GM12873 (cell line): Measurements from ENCODE around the gene DLGAP5.

Source experiments
- CTCF ChIP-seq: IDR thresholded peaks from 2 replicates; pipeline ENCODE4 v1.5.1; 2012; ENCODE audit warnings: low read depth, mild to moderate bottlenecking, moderate library complexity, low read length, control low read depth; ENCODE audit not compliant: insufficient read depth; ENCODE audit errors: missing control alignments

The DLGAP5 gene

GRCh38 chr14:55105991-55106390 lies 85.4 kb downstream of the DLGAP5 start:
- no peak for TF ChIP-seq CTCF

GRCh38 chr14:55103971-55104954 lies 87.1 kb downstream of the DLGAP5 start:
- no peak for TF ChIP-seq CTCF

GRCh38 chr14:55103005-55103640 lies 88.3 kb downstream of the DLGAP5 start:
- no peak for TF ChIP-seq CTCF

GRCh38 chr14:55102141-55102621 lies 89.2 kb downstream of the DLGAP5 start:
- TF ChIP-seq CTCF = no peak

GRCh38 chr14:55101698-55102097 lies 89.7 kb downstream of the DLGAP5 start:
- no peak for TF ChIP-seq CTCF

GRCh38 chr14:55099756-55100155 lies 91.6 kb downstream of the DLGAP5 start:
- no peak for TF ChIP-seq CTCF

- TF ChIP-seq CTCF = no peak
Observed at GRCh38 chr14:55098561-55098898, 92.9 kb downstream of the DLGAP5 start.
